HepG2 (cell line): ENCODE measurements around the gene KCNH6. TPM values are rescaled to one million over a fixed set of nuclear protein-coding genes. Genes with fewer than 3 reads are reported as not detected.

ENCODE experiments used
- HDAC1 ChIP-seq: sonication (generic); formaldehyde crosslinking; IDR thresholded peaks from 2 replicates; pipeline ENCODE4 v1.5.1; 2020; ENCODE audit warnings: mild to moderate bottlenecking, missing genetic modification reagents
- HHEX ChIP-seq: IDR thresholded peaks from 2 replicates; pipeline ENCODE4 v1.6.1; 2016; ENCODE audit warnings: control low read depth
- KDM5B ChIP-seq: sonication (generic); formaldehyde crosslinking; IDR thresholded peaks from 2 replicates; pipeline ENCODE4 v1.4.0; 2020; ENCODE audit warnings: missing genetic modification reagents, mild to moderate bottlenecking, borderline replicate concordance
- MAZ ChIP-seq, 2 experiments: sonication (generic) in 1 of 2; formaldehyde crosslinking in 1 of 2; IDR thresholded peaks; 2 replicates each; pipeline versions ENCODE4 v1.5.0 to v1.6.1; 2012 to 2020; ENCODE audit warnings: low read depth in 2 of 2, mild to moderate bottlenecking in 2 of 2, borderline replicate concordance in 1 of 2, improper control_type of control experiment in 1 of 2, low read length in 1 of 2, missing genetic modification reagents in 1 of 2, moderate library complexity in 1 of 2
- NFE2L1 ChIP-seq: sonication (generic); formaldehyde crosslinking; IDR thresholded peaks from 2 replicates; pipeline ENCODE4 v1.4.0; 2020; ENCODE audit warnings: missing genetic modification reagents, mild to moderate bottlenecking, borderline replicate concordance
- PHF8 ChIP-seq: sonication (generic); formaldehyde crosslinking; IDR thresholded peaks from 2 replicates; pipeline ENCODE4 v1.5.0; 2020; ENCODE audit warnings: missing genetic modification reagents
- ZBTB42 ChIP-seq: sonication (generic); formaldehyde crosslinking; IDR thresholded peaks from 2 replicates; pipeline ENCODE4 v1.5.0; 2020; ENCODE audit warnings: mild to moderate bottlenecking, missing genetic modification reagents
- ZFP37 ChIP-seq: sonication (generic); formaldehyde crosslinking; IDR thresholded peaks from 2 replicates; pipeline ENCODE4 v1.4.0; 2020; ENCODE audit warnings: missing genetic modification reagents, borderline replicate concordance
- ZFP41 ChIP-seq: sonication (generic); formaldehyde crosslinking; IDR thresholded peaks from 2 replicates; pipeline ENCODE4 v1.4.0; 2020; ENCODE audit warnings: mild to moderate bottlenecking, missing genetic modification reagents, borderline replicate concordance
- ZNF207 ChIP-seq: fragments of 450-650 bp; IDR thresholded peaks from 2 replicates; pipeline ENCODE4 v1.6.1; 2016; ENCODE audit warnings: antibody characterized with exemption, borderline replicate concordance
- ZNF225 ChIP-seq: sonication (generic); formaldehyde crosslinking; IDR thresholded peaks from 2 replicates; pipeline ENCODE4 v1.4.0; 2020; ENCODE audit warnings: mild to moderate bottlenecking, missing genetic modification reagents
- ZSCAN20 ChIP-seq: sonication (generic); formaldehyde crosslinking; IDR thresholded peaks from 2 replicates; pipeline ENCODE4 v1.4.0; 2020; ENCODE audit warnings: missing genetic modification reagents, mild to moderate bottlenecking, borderline replicate concordance
- polyA plus RNA-seq, 8 experiments: library from polyadenylated mRNA; depleted of rRNA in 3 of 8; stranded (reverse) in 7 of 8; unstranded in 1 of 8; fragments of >200 nt; fragmentation: Illumina TruSeq in 4 of 8; extraction: Trizol in 4 of 8; gene quantifications; 2 replicates each; pipeline versions ENCODE4 v1.2.1 to v1.2.3, GENCODE V29; 2011 to 2016; ENCODE audit warnings: low read depth in 4 of 8, missing spikeins in 1 of 8, mixed read lengths in 1 of 8; ENCODE audit not compliant: insufficient read depth in 1 of 8
- total RNA-seq, 5 experiments: library from RNA; depleted of rRNA; stranded (reverse); fragments of >200 nt; fragmentation: Illumina TruSeq; extraction: Trizol; gene quantifications; 2 replicates each; pipeline ENCODE4 v1.2.3, GENCODE V29; 2016; ENCODE audit warnings: low read depth in 1 of 5
- TF ChIP-seq, protein P1 (sequence below): sonication (generic); formaldehyde crosslinking; IDR thresholded peaks from 2 replicates; pipeline ENCODE4 v1.4.0; 2020; ENCODE audit warnings: mild to moderate bottlenecking, missing genetic modification reagents, borderline replicate concordance
- TF ChIP-seq, protein P2 (sequence below): sonication (generic); formaldehyde crosslinking; IDR thresholded peaks from 2 replicates; pipeline ENCODE4 v1.5.1; 2020; ENCODE audit warnings: missing genetic modification reagents, mild to moderate bottlenecking, borderline replicate concordance

Gene KCNH6
- total and polyA plus RNA-seq, 2 of the 13 experiments (the other 11 are each of a cell fraction or from before 2014, with no cell fraction given): 0.05 to 0.18 TPM

DNA sequence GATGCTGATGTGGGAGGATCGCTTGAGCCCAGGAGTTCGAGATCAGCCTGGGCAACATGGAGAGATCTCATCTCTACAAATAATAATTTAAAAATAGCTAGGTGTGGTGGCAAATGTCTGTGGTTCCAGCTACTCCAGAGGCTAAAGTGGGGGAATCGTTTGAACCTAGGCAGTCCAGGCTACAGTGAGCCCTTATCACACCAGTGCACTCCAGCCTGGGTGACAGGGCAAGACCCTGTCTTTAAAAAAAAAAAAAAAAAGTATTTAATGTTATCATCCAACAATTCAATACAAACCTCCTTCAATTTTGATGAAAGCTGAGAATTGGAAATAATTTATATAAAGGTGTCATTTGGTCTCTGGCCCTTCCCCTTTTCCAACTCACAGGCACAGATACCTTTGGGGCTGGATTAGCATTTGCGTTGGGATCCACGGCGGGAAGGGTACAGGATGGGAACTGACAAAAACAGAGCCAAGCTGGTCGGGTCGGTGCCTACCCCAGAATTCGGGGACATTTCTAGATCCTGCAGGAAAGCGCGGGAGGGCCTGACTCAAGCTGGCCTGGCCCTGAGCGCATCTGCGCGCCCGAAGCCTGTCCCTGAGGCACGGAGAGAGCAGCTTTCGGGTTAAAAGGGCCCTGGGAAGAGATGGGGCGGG is 26.3 kb downstream of the KCNH6 start (continued):
- TF ChIP-seq ZSCAN20 (CRISPR knock-in tag) (no peak), ZFP37 (CRISPR knock-in tag) (no peak), ZBTB42 (CRISPR knock-in tag) (0 out of 2 replicates have a peak, but pooled peaks have one; percentile 81), ZNF207 (no peak), ZNF225 (CRISPR knock-in tag) (no peak), KDM5B (CRISPR knock-in tag) (no peak; the same call in 1 of the 2 replicates), PHF8 (CRISPR knock-in tag) (no peak), NFE2L1 (0 out of 2 replicates have a peak, but pooled peaks have one; percentile 35), HDAC1 (no peak), HHEX (CRISPR knock-in tag) (no peak), MAZ (IDR thresholded peaks at IDR 0.05; ENCODE audit: borderline replicate concordance, low read depth, low read length) (no peak), MAZ (CRISPR knock-in tag; IDR thresholded peaks at IDR 0.05; ENCODE audit: low read depth) (no peak), ZFP41 (CRISPR knock-in tag) (no peak)
- TF ChIP-seq, protein P1, sequence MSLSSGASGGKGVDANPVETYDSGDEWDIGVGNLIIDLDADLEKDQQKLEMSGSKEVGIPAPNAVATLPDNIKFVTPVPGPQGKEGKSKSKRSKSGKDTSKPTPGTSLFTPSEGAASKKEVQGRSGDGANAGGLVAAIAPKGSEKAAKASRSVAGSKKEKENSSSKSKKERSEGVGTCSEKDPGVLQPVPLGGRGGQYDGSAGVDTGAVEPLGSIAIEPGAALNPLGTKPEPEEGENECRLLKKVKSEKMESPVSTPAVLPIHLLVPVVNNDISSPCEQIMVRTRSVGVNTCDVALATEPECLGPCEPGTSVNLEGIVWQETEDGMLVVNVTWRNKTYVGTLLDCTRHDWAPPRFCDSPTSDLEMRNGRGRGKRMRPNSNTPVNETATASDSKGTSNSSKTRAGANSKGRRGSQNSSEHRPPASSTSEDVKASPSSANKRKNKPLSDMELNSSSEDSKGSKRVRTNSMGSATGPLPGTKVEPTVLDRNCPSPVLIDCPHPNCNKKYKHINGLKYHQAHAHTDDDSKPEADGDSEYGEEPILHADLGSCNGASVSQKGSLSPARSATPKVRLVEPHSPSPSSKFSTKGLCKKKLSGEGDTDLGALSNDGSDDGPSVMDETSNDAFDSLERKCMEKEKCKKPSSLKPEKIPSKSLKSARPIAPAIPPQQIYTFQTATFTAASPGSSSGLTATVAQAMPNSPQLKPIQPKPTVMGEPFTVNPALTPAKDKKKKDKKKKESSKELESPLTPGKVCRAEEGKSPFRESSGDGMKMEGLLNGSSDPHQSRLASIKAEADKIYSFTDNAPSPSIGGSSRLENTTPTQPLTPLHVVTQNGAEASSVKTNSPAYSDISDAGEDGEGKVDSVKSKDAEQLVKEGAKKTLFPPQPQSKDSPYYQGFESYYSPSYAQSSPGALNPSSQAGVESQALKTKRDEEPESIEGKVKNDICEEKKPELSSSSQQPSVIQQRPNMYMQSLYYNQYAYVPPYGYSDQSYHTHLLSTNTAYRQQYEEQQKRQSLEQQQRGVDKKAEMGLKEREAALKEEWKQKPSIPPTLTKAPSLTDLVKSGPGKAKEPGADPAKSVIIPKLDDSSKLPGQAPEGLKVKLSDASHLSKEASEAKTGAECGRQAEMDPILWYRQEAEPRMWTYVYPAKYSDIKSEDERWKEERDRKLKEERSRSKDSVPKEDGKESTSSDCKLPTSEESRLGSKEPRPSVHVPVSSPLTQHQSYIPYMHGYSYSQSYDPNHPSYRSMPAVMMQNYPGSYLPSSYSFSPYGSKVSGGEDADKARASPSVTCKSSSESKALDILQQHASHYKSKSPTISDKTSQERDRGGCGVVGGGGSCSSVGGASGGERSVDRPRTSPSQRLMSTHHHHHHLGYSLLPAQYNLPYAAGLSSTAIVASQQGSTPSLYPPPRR: no peak
- TF ChIP-seq, protein P2, sequence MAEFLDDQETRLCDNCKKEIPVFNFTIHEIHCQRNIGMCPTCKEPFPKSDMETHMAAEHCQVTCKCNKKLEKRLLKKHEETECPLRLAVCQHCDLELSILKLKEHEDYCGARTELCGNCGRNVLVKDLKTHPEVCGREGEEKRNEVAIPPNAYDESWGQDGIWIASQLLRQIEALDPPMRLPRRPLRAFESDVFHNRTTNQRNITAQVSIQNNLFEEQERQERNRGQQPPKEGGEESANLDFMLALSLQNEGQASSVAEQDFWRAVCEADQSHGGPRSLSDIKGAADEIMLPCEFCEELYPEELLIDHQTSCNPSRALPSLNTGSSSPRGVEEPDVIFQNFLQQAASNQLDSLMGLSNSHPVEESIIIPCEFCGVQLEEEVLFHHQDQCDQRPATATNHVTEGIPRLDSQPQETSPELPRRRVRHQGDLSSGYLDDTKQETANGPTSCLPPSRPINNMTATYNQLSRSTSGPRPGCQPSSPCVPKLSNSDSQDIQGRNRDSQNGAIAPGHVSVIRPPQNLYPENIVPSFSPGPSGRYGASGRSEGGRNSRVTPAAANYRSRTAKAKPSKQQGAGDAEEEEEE (CRISPR knock-in tag): no peak
